SK-N-MC (cell line): ENCODE results near the gene TAPBP.
A peak's percentile ranks its signal among the peaks of the same experiment; 100 is the strongest.

Experiments used
- DNase-seq: peaks from one replicate; pipeline ENCODE4 v3.0.0-alpha.2; 2011; ENCODE audit warnings: low read depth, low spot score
- H3K27ac ChIP-seq: fragments of 200-600 bp; sonication (generic); 2 replicates; pipeline ENCODE4 v1.5.1; 2016; ENCODE audit warnings: mixed run types
- H3K36me3 ChIP-seq: fragments of 200-600 bp; sonication (generic); 2 replicates; pipeline ENCODE4 v1.6.1; 2017; ENCODE audit warnings: antibody characterized with exemption, low read length, mixed read lengths; ENCODE audit not compliant: insufficient read depth
- H3K4me3 ChIP-seq: fragments of 200-600 bp; sonication (generic); 2 replicates; pipeline ENCODE4 v1.5.1; 2016
- H3K9ac ChIP-seq: fragments of 200-600 bp; sonication (generic); 2 replicates; pipeline ENCODE4 v1.8.0; 2017; ENCODE audit warnings: mixed run types, mixed read lengths; ENCODE audit not compliant: insufficient read length
- H3K9me3 ChIP-seq: fragments of 200-600 bp; sonication (generic); 2 replicates; pipeline ENCODE4 v1.6.1; 2017; ENCODE audit warnings: low read depth, mild to moderate bottlenecking, antibody characterized with exemption, low read length, moderate library complexity, mixed read lengths
- EZH2 ChIP-seq: fragments of 200-600 bp; sonication (generic); IDR thresholded peaks from one replicate; pipeline ENCODE4 v1.6.1; 2017; ENCODE audit warnings: antibody characterized with exemption
- FOXP2 ChIP-seq: optimal IDR thresholded peaks from 2 replicates; pipeline ENCODE3; 2011; ENCODE audit warnings: mild to moderate bottlenecking, moderate library complexity; ENCODE audit not compliant: insufficient read depth; ENCODE audit errors: extremely low read length, control extremely low read depth
- POLR2AphosphoS5 ChIP-seq: IDR thresholded peaks from 2 replicates; pipeline ENCODE4 v1.6.1; 2012; ENCODE audit warnings: mild to moderate bottlenecking, low read depth, low read length, borderline replicate concordance

TAPBP gene

GRCh38 chr6:33316603-33317418 is 2.9 kb upstream of the TAPBP start:
- DNase-seq, result no peak
- Histone ChIP-seq H3K9me3 (no peaks in the 10 kb centered on the region), H3K27ac (peak overlapping the region; percentile 54; the same call in 1 of the 2 replicates), H3K36me3 (peaks cover 33% of the 10 kb centered on the region), H3K9ac (no peak overlapping the region), H3K4me3 (peak overlapping the region; percentile 92)
- TF ChIP-seq EZH2 (no peak), FOXP2 (no peak), POLR2AphosphoS5 (no peak)

- no peak overlapping the region for H3K27ac ChIP-seq
- TF ChIP-seq POLR2AphosphoS5 (no peak), FOXP2 (no peak), EZH2 (no peak)
- peaks cover 28% of the 10 kb centered on the region for H3K36me3 ChIP-seq
- no peak overlapping the region for H3K9ac ChIP-seq
- DNase-seq, result no peak
- no peak overlapping the region for H3K4me3 ChIP-seq
- no peaks in the 10 kb centered on the region for H3K9me3 ChIP-seq
Observed at GRCh38 chr6:33315793-33316602, 2.1 kb upstream of the TAPBP start.

- Histone ChIP-seq H3K27ac (no peak overlapping the region), H3K4me3 (peak overlapping the region; percentile 96)
- no peak for DNase-seq
Observed at GRCh38 chr6:33314943-33315792, 1.3 kb upstream of the TAPBP start.

GRCh38 chr6:33314515-33314942 is 651 bp upstream of the TAPBP start:
- H3K9ac ChIP-seq, result peak overlapping the region; percentile 85
- H3K36me3 ChIP-seq, result peaks cover 14% of the 10 kb centered on the region
- H3K4me3 ChIP-seq, result peak overlapping the region; percentile 96
- H3K9me3 ChIP-seq, result no peaks in the 10 kb centered on the region
- H3K27ac ChIP-seq, result no peak overlapping the region
- TF ChIP-seq POLR2AphosphoS5, result peak; percentile 50
- no peak for TF ChIP-seq EZH2
- TF ChIP-seq FOXP2, result no peak
- DNase-seq, result no peak

More at GRCh38 chr6:33314943-33315792, 1.3 kb upstream of the TAPBP start:
- TF ChIP-seq EZH2 (no peak), FOXP2 (no peak), POLR2AphosphoS5 (no peak; the same call in 1 of the 2 replicates)
- H3K36me3 ChIP-seq, result peaks cover 20% of the 10 kb centered on the region
- no peaks in the 10 kb centered on the region for H3K9me3 ChIP-seq
- H3K9ac ChIP-seq, result no peak overlapping the region

- Histone ChIP-seq H3K9me3 (no peaks in the 10 kb centered on the region), H3K36me3 (peaks cover under 1% of the 10 kb centered on the region; the same call in 1 of the 2 replicates), H3K9ac (peak overlapping the region; percentile 85), H3K4me3 (peak overlapping the region; percentile 96), H3K27ac (peak overlapping the region; percentile 69)
- DNase-seq, result no peak
- TF ChIP-seq POLR2AphosphoS5 (peak; percentile 29), FOXP2 (no peak)
Observed at GRCh38 chr6:33313105-33313708, 671 bp downstream of the TAPBP start.

- TF ChIP-seq EZH2, result no peak
- no peak for TF ChIP-seq POLR2AphosphoS5
- no peak for TF ChIP-seq FOXP2
- H3K36me3 ChIP-seq, result no peaks in the 10 kb centered on the region
- H3K4me3 ChIP-seq, result peak overlapping the region; percentile 96
- no peaks in the 10 kb centered on the region for H3K9me3 ChIP-seq
- H3K9ac ChIP-seq, result peak overlapping the region; percentile 85
- H3K27ac ChIP-seq, result peak overlapping the region; percentile 74
- no peak for DNase-seq
Observed at GRCh38 chr6:33312361-33313104, 1.3 kb downstream of the TAPBP start.

- H3K9me3 ChIP-seq, result no peaks in the 10 kb centered on the region
- no peak for DNase-seq
- H3K27ac ChIP-seq, result no peak overlapping the region
- TF ChIP-seq EZH2 (no peak), FOXP2 (no peak), POLR2AphosphoS5 (no peak)
- H3K36me3 ChIP-seq, result no peaks in the 10 kb centered on the region
- no peak overlapping the region for H3K9ac ChIP-seq
- no peak overlapping the region for H3K4me3 ChIP-seq
Observed at GRCh38 chr6:33306356-33306755, 7.5 kb downstream of the TAPBP start.
